Choroid plexus epithelial cell (primary cell): Measurements from ENCODE around the gene SMC1B.
A peak's percentile ranks its signal among the peaks of the same experiment; 100 is the strongest.

Experiments used
- DNase-seq: peaks from one replicate; pipeline ENCODE4 v3.0.0-alpha.2; 2010; ENCODE audit warnings: low read depth
- H3K4me3 ChIP-seq: 2 replicates; pipeline ENCODE4 v1.5.1; 2011; ENCODE audit warnings: low read depth, mild to moderate bottlenecking, control low read depth, low read length, moderate library complexity
- TF ChIP-seq, protein P1 (sequence below): conservative IDR thresholded peaks from 2 replicates; pipeline ENCODE4 v1.5.1; 2011; ENCODE audit warnings: low read depth, mild to moderate bottlenecking, control low read depth, inconsistent platforms, low read length, moderate library complexity

The SMC1B gene

DNA sequence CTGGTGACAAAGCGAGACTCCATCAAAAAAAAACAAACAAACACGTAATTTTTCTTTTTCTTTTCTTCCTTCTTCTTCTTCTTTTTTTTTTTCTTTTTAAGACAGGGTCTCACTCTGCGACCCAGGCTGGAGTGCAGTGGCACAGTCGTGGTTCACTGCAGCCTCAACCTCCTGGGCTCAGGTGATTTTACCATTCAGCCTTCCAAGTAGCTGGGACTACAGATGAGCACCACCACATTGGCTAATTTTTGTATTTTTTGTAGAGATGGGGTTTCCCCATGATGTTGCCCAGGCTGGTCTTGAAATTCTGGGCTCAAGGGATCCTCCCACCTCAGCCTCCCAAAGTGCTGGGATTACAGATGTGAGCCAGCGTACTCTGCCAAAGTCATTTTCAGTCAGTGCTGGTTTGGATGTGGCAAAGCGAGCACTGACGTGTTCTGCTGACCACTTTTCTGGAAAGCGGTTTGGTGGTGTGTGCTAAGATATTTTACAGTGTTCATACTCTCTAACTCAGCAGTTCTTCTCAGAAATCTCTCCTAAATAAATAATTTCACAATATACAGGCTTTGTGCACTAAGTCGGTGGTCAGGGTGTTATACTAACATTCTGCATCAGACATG, 92.9 kb downstream of the SMC1B start:
- peak; percentile 37 for DNase-seq
- TF ChIP-seq, protein P1, sequence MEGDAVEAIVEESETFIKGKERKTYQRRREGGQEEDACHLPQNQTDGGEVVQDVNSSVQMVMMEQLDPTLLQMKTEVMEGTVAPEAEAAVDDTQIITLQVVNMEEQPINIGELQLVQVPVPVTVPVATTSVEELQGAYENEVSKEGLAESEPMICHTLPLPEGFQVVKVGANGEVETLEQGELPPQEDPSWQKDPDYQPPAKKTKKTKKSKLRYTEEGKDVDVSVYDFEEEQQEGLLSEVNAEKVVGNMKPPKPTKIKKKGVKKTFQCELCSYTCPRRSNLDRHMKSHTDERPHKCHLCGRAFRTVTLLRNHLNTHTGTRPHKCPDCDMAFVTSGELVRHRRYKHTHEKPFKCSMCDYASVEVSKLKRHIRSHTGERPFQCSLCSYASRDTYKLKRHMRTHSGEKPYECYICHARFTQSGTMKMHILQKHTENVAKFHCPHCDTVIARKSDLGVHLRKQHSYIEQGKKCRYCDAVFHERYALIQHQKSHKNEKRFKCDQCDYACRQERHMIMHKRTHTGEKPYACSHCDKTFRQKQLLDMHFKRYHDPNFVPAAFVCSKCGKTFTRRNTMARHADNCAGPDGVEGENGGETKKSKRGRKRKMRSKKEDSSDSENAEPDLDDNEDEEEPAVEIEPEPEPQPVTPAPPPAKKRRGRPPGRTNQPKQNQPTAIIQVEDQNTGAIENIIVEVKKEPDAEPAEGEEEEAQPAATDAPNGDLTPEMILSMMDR = no peak
- no peak overlapping the region for H3K4me3 ChIP-seq

DNA sequence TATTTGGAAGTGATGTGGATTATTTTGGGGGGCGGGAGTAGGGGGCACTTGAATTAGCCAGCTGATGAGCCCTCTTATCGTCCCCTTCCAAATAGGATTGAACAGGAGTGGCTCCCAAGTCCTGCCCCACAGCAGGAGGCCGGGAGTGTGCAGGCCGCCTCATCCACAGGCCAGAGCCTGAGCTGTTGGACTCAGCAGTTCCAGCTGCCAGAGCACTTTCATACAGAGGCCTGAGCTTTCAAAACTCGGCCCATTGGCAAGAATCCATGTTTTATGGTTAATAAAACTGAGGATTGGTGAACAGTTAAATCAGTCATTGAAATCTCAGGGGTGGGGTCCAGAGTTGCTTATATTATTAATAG, 94.1 kb downstream of the SMC1B start:
- no peak overlapping the region for H3K4me3 ChIP-seq
- TF ChIP-seq, protein P1 = no peak
- peak; percentile 88 for DNase-seq

DNA sequence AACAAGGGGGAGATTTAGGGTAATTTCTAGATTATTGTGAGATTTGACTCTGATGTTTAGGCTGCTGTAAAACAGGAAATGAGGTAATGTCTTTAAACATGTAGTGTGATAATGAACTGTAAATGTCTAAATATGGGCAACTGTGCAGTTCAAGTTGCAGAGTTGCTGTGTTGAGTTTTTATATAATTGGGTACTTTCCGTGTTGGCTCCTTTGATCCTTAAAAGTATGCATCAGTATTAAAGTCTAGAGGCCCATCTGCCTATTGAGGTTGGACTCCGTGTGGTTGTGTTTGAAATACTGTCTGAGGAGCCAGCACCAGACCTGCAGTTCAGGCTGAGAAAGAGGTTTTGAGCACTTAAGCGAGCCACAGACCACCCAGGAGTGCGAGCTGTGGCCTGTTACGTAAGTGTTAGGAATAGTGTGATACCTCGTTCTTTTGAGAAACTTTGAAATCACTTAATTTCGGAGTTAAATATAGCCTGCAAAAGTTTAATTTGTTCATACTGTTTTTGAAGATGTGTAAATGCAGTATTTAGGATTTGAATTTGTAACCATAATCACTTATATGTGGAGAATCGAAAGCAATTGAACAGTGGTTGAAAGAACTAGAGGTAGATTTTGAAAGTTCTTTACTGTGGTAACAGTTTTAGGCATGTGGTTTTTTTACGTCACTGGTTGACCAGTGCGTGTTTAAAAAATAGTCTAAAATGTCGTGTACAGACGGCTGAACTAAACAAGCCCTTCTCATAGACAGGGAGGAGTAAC, 94.7 kb downstream of the SMC1B start:
- peak; percentile 72 for DNase-seq
- H3K4me3 ChIP-seq = peak overlapping the region; percentile 29

DNA sequence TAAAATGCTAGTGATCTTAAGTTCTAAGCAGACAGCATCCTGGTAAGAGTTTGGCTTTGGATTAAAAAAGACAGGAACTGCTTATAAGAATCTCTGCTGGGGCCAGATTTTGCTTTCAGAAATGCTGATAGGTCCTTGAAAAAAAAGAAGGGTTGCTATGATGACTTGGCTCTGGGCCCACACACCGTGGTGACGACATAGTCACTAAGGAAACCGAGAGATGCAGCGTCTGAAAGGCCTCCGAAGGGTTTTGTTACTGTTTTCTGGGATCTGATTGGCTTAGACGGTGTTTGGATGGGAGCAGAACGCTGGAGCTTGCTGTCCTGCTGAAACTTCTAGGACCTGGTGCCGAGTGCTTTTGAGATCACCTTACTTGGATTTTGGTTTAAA, 95.2 kb downstream of the SMC1B start:
- TF ChIP-seq, protein P1 = no peak
- peak overlapping the region; percentile 29 for H3K4me3 ChIP-seq
- DNase-seq = peak; percentile 98

More for the DNA sequence above, 94.7 kb downstream of the SMC1B start:
- TF ChIP-seq, protein P1 = no peak

DNA sequence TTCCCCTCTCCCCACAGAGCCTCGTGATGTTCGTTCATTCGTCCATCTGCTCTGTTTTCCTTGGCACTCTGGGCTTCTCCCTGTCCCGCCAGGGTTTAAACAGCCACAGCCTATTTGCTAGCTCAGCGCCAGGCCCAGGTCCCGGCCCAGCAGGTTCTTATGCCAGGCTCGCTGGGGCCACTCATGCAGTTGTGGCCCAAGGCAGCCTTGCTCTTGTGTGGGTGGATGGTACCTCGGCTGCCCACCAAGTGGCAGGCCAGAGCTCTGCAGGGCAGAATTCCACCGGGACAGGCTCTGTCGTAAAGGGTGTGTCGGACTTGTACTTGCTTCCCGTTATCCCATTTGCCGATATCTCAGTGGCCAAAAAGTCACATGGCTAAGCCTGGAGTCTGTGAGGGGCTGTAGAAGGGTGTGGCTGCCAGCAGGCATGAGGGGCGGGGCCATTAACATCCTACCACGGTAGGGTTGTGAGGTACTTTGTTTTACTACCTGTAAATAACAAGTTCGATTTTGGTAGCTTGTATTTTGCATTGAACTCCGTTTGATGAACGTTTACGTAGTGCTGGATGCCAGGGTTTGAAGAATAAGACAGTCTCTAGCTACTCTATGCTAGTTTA, 95.7 kb downstream of the SMC1B start:
- peak; percentile 46 for DNase-seq
- TF ChIP-seq, protein P1 = peak; percentile 38
- no peak overlapping the region for H3K4me3 ChIP-seq

DNA sequence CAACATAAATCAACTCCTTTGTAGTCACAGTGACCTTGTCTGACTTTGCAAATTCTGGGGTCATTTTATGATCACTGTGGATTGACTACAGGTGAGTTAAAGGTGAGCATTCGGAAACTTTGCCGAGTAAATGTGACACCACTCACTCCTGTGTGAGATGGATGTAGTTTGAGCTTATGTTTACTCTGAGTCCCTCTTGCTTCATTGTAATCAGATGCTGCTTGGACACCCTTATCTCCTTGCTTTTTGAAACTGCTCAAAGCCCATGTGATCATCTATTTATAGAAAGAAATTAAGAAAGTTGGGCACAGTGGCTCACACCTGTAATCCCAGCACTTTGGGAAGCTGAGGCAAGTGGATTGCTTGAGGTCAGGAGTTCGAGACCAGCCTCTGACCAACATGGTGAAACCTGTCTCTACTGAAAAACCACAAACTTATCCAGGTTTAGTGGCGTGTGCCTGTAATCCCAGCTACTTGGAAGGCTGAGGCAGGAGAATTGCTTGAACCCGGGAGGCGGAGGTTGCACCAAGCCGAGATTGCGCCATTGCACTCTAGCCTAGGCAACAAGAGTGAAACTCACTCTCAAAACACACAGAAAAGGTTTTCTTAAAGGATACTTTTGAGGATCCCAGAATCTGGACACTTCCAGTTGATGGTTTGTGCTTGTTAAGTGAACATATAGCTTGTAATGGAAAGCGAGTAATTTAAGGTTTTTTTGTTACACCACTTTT, 96.4 kb downstream of the SMC1B start:
- H3K4me3 ChIP-seq = no peak overlapping the region
- TF ChIP-seq, protein P1 = no peak
- DNase-seq = no peak
